Kidney epithelial cell (primary cell): Measurements from ENCODE around the gene URB2. TPM values are rescaled to one million over a fixed set of nuclear protein-coding genes. Genes with fewer than 3 reads are reported as not detected.

Experiments used
- DNase-seq: peaks from one replicate; pipeline ENCODE4 v3.0.0-alpha.2; 2010; ENCODE audit warnings: low read depth
- H3K27me3 ChIP-seq: 2 replicates; pipeline ENCODE4 v1.6.0; 2011; ENCODE audit warnings: low read length; ENCODE audit not compliant: control insufficient read depth, insufficient read depth
- H3K36me3 ChIP-seq: 2 replicates; pipeline ENCODE4 v1.5.1; 2011; ENCODE audit warnings: low read length; ENCODE audit not compliant: control insufficient read depth, insufficient read depth
- H3K4me3 ChIP-seq: 2 replicates; pipeline ENCODE4 v1.5.1; 2011; ENCODE audit warnings: low read depth, mild to moderate bottlenecking, control low read depth, low read length
- CTCF ChIP-seq: IDR thresholded peaks from 2 replicates; pipeline ENCODE4 v1.5.1; 2011; ENCODE audit warnings: mild to moderate bottlenecking, moderate library complexity, low read length, control low read depth, inconsistent platforms; ENCODE audit not compliant: insufficient read depth, poor library complexity, severe bottlenecking
- total RNA-seq: library from RNA; depleted of rRNA; stranded (reverse); fragments of >200 nt; gene quantifications from 2 replicates; pipeline ENCODE4 v1.2.3, GENCODE V29; 2015

Gene URB2
- total RNA-seq, 1 donor from 2014 or later: 13.5 TPM

GRCh38 chr1:229661897-229662296, 35.9 kb downstream of the URB2 start:
- Histone ChIP-seq H3K27me3 (no peaks in the 10 kb centered on the region), H3K4me3 (no peak overlapping the region), H3K36me3 (peaks cover 1% of the 10 kb centered on the region)
- no peak for DNase-seq
- no peak for TF ChIP-seq CTCF

GRCh38 chr1:229664133-229664689, 38.2 kb downstream of the URB2 start:
- no peak for TF ChIP-seq CTCF
- no peak for DNase-seq

GRCh38 chr1:229665912-229666558, 40.0 kb downstream of the URB2 start:
- Histone ChIP-seq H3K36me3 (peaks cover 1% of the 10 kb centered on the region), H3K4me3 (no peak overlapping the region), H3K27me3 (no peaks in the 10 kb centered on the region)
- DNase-seq: no peak
- TF ChIP-seq CTCF: no peak

More at GRCh38 chr1:229664133-229664689, 38.2 kb downstream of the URB2 start:
- Histone ChIP-seq H3K27me3 (no peaks in the 10 kb centered on the region), H3K36me3 (peaks cover 1% of the 10 kb centered on the region), H3K4me3 (no peak overlapping the region)

- no peak overlapping the region for H3K4me3 ChIP-seq
- H3K27me3 ChIP-seq: no peaks in the 10 kb centered on the region
- TF ChIP-seq CTCF: no peak
- no peaks in the 10 kb centered on the region for H3K36me3 ChIP-seq
- DNase-seq: no peak
Observed at GRCh38 chr1:229666585-229666984, 40.5 kb downstream of the URB2 start.

GRCh38 chr1:229669333-229669732, 43.3 kb downstream of the URB2 start:
- no peak for DNase-seq
- no peak for TF ChIP-seq CTCF
- Histone ChIP-seq H3K36me3 (no peaks in the 10 kb centered on the region), H3K4me3 (no peak overlapping the region), H3K27me3 (no peaks in the 10 kb centered on the region)

GRCh38 chr1:229671310-229671709, 45.3 kb downstream of the URB2 start:
- no peaks in the 10 kb centered on the region for H3K27me3 ChIP-seq
- H3K4me3 ChIP-seq: no peak overlapping the region
- TF ChIP-seq CTCF: no peak
- no peaks in the 10 kb centered on the region for H3K36me3 ChIP-seq
- DNase-seq: no peak
